Neural cell (in vitro differentiated cells): ENCODE measurements around the gene BAD.

Source experiments
- CTCF ChIP-seq: fragments of 450-650 bp; IDR thresholded peaks from 2 replicates; pipeline ENCODE4 v1.5.1; 2014; ENCODE audit warnings: antibody characterized with exemption, mild to moderate bottlenecking, moderate library complexity; ENCODE audit not compliant: poor library complexity, severe bottlenecking
- EP300 ChIP-seq: fragments of 450-650 bp; conservative IDR thresholded peaks from 2 replicates; pipeline ENCODE4 v1.6.1; 2014; ENCODE audit warnings: antibody characterized with exemption, mild to moderate bottlenecking, moderate library complexity; ENCODE audit not compliant: poor library complexity, severe bottlenecking
- EZH2 ChIP-seq: fragments of 200-600, 300-800 bp; shearing (Covaris generic), sonication (generic); IDR thresholded peaks from 2 replicates; pipeline ENCODE4 v1.6.1; 2014; ENCODE audit warnings: antibody characterized with exemption, low read length, borderline replicate concordance, mild to moderate bottlenecking; ENCODE audit not compliant: insufficient read depth, poor library complexity, severe bottlenecking
- TAF1 ChIP-seq: IDR thresholded peaks from 2 replicates; pipeline ENCODE4 v1.6.1; 2012; ENCODE audit warnings: low read depth

DNA sequence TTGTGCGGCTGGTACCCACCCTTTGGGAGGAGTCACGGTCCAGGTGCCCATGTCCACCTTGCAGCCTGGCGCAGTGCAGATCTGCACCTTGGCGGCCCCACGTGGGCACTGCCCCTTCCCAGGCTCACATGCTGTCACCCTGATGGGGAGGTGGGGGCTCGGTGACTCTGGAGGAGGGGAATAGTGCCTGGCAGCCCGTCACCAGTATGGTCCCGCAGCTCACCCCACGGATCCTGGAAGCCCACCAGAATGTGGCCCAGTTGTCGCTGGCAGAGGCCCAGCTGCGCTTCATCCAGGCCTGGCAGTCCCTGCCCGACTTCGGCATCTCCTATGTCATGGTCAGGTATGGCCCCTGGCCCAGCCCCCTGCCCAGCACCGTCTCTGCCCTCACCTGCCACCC, 63.7 kb downstream of the BAD start:
- TF ChIP-seq EZH2 (no peak), CTCF (no peak), EP300 (no peak), TAF1 (no peak)
